HEK293 (cell line): Measurements from ENCODE around the gene KYAT1.

Source experiments
- CTCF ChIA-PET: fragments of 350-600 bp; formaldehyde crosslinking; extraction: SDS; loops from one replicate; lab custom pipeline; 2021; ENCODE audit warnings: antibody characterized with exemption; lab: Yijun Ruan, JAX
- POLR2A ChIA-PET: fragments of 300-600 bp; formaldehyde crosslinking; extraction: SDS; loops from one replicate; lab custom pipeline; 2020; ENCODE audit warnings: antibody characterized with exemption, inconsistent platforms; lab: Yijun Ruan, JAX
- H3K27ac ChIP-seq: fragments of 200-500 bp; sonication (Bioruptor generic); 2 replicates; pipeline ENCODE4 v1.5.1; 2014; ENCODE audit warnings: low read depth, low read length, control low read depth, inconsistent platforms; ENCODE audit errors: extremely low read depth
- H3K36me3 ChIP-seq, 2 experiments: fragments of 200-500 bp in 1 of 2; sonication (Bioruptor generic) in 1 of 2; 1 replicate in 1 of 2; 2 replicates in 1 of 2; pipeline ENCODE4 v1.5.1; 2014 to 2017; ENCODE audit warnings: inconsistent platforms in 2 of 2, low read length in 2 of 2; ENCODE audit not compliant: control insufficient read depth in 2 of 2, insufficient read depth in 1 of 2
- H3K4me1 ChIP-seq: fragments of 200-500 bp; sonication (Bioruptor generic); 2 replicates; pipeline ENCODE4 v1.5.1; 2014; ENCODE audit warnings: mild to moderate bottlenecking, low read length, inconsistent platforms; ENCODE audit not compliant: control insufficient read depth, insufficient read depth
- H3K4me3 ChIP-seq: 2 replicates; pipeline ENCODE4 v1.5.1; 2011; ENCODE audit warnings: low read depth, mild to moderate bottlenecking, control low read depth, low read length, moderate library complexity
- H3K9me3 ChIP-seq: fragments of 200-500 bp; sonication (Bioruptor generic); 2 replicates; pipeline ENCODE4 v1.5.1; 2014; ENCODE audit warnings: low read depth, low read length, inconsistent platforms; ENCODE audit not compliant: control insufficient read depth, insufficient read depth
- ATF2 ChIP-seq: fragments of 450-650 bp; formaldehyde crosslinking; IDR thresholded peaks from 2 replicates; pipeline ENCODE4 v1.5.1; 2016; ENCODE audit warnings: missing biosample characterization, missing genetic modification characterization, low read depth
- BCL11A ChIP-seq: fragments of 450-650 bp; formaldehyde crosslinking; IDR thresholded peaks from 2 replicates; pipeline ENCODE4 v1.5.1; 2016; ENCODE audit warnings: low read depth, missing biosample characterization, missing genetic modification characterization
- EGR2 ChIP-seq: fragments of 450-650 bp; formaldehyde crosslinking; IDR thresholded peaks from 2 replicates; pipeline ENCODE4 v1.5.1; 2016; ENCODE audit warnings: low read depth, missing biosample characterization, missing genetic modification characterization
- PRDM6 ChIP-seq: fragments of 450-650 bp; formaldehyde crosslinking; IDR thresholded peaks from 2 replicates; pipeline ENCODE4 v1.5.1; 2017; ENCODE audit warnings: missing biosample characterization, missing genetic modification characterization
- REST ChIP-seq: fragments of 450-650 bp; formaldehyde crosslinking; IDR thresholded peaks from 2 replicates; pipeline ENCODE4 v1.5.1; 2016; ENCODE audit warnings: missing biosample characterization, missing genetic modification characterization
- SETDB1 ChIP-seq: IDR thresholded peaks from one replicate; pipeline ENCODE4 v1.6.1; 2017; ENCODE audit warnings: mild to moderate bottlenecking, low read length, moderate library complexity, mixed read lengths; ENCODE audit not compliant: insufficient read length
- ZBTB48 ChIP-seq: fragments of 450-650 bp; formaldehyde crosslinking; IDR thresholded peaks from 2 replicates; pipeline ENCODE4 v1.5.1; 2016; ENCODE audit warnings: missing biosample characterization, missing genetic modification characterization
- ZNF140 ChIP-seq: fragments of 450-650 bp; formaldehyde crosslinking; IDR thresholded peaks from 2 replicates; pipeline ENCODE4 v1.5.1; 2016; ENCODE audit warnings: missing biosample characterization, missing genetic modification characterization
- ZNF184 ChIP-seq: fragments of 450-650 bp; IDR thresholded peaks from 2 replicates; pipeline ENCODE4 v1.5.1; 2018; ENCODE audit warnings: missing biosample characterization, mild to moderate bottlenecking, missing genetic modification characterization
- ZNF488 ChIP-seq: fragments of 450-650 bp; formaldehyde crosslinking; IDR thresholded peaks from 2 replicates; pipeline ENCODE4 v1.5.1; 2016; ENCODE audit warnings: missing biosample characterization, missing genetic modification characterization
- ZNF654 ChIP-seq: fragments of 450-650 bp; formaldehyde crosslinking; IDR thresholded peaks from 2 replicates; pipeline ENCODE4 v1.5.1; 2016; ENCODE audit warnings: low read depth, missing biosample characterization, missing genetic modification characterization
- ZNF837 ChIP-seq: fragments of 450-650 bp; formaldehyde crosslinking; IDR thresholded peaks from 2 replicates; pipeline ENCODE4 v1.5.1; 2016; ENCODE audit warnings: missing biosample characterization, missing genetic modification characterization
- TF ChIP-seq, protein P1 (sequence below): fragments of 450-650 bp; formaldehyde crosslinking; IDR thresholded peaks from 2 replicates; pipeline ENCODE4 v1.5.1; 2016; ENCODE audit warnings: missing biosample characterization, missing genetic modification characterization
- TF ChIP-seq, protein P2 (sequence below): fragments of 450-650 bp; formaldehyde crosslinking; IDR thresholded peaks from 2 replicates; pipeline ENCODE4 v1.5.1; 2016; ENCODE audit warnings: missing biosample characterization, missing genetic modification characterization
- TF ChIP-seq, protein P3 (sequence below): fragments of 450-650 bp; formaldehyde crosslinking; IDR thresholded peaks from 2 replicates; pipeline ENCODE4 v1.5.1; 2016; ENCODE audit warnings: missing biosample characterization, missing genetic modification characterization, low read depth

KYAT1 gene

DNA sequence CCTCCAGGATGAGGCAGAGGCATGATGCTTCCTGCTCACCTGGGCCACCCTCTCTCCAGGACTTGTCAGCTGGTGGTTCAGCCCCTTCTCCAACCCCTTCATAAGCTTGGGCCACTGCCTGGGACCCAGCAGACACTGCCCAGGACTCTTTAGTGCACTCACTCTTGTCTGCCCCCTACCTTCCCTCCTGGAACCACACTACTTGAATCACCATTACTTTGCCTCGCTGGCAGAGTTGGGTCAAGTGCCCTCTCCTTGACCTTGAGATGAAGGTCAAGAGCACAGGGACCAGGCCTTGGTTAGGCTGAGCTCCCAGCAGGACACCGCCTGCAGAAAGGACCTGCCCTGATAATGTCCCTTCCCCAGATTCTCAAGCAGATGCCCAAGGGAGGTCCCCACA lies 71.9 kb downstream of the KYAT1 start:
- no peak for TF ChIP-seq BCL11A (tag by site-specific recombination)
- TF ChIP-seq, protein P1, sequence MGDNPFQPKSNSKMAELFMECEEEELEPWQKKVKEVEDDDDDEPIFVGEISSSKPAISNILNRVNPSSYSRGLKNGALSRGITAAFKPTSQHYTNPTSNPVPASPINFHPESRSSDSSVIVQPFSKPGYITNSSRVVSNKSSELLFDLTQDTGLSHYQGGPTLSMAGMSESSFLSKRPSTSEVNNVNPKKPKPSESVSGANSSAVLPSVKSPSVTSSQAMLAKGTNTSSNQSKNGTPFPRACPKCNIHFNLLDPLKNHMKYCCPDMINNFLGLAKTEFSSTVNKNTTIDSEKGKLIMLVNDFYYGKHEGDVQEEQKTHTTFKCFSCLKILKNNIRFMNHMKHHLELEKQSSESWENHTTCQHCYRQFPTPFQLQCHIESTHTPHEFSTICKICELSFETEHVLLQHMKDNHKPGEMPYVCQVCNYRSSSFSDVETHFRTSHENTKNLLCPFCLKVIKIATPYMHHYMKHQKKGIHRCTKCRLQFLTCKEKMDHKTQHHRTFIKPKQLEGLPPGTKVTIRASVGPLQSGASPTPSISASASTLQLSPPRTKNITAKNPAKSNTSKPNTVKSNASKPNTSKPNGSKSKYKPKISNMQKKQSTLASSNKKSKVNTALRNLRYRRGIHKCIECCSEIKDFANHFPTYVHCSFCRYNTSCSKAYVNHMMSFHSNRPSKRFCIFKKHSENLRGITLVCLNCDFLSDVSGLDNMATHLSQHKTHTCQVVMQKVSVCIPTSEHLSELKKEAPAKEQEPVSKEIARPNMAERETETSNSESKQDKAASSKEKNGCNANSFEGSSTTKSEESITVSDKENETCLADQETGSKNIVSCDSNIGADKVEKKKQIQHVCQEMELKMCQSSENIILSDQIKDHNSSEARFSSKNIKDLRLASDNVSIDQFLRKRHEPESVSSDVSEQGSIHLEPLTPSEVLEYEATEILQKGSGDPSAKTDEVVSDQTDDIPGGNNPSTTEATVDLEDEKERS (tag by site-specific recombination) = no peak
- no peak for TF ChIP-seq REST (tag by site-specific recombination)
- TF ChIP-seq ZNF140 (tag by site-specific recombination) = no peak
- TF ChIP-seq, protein P2, sequence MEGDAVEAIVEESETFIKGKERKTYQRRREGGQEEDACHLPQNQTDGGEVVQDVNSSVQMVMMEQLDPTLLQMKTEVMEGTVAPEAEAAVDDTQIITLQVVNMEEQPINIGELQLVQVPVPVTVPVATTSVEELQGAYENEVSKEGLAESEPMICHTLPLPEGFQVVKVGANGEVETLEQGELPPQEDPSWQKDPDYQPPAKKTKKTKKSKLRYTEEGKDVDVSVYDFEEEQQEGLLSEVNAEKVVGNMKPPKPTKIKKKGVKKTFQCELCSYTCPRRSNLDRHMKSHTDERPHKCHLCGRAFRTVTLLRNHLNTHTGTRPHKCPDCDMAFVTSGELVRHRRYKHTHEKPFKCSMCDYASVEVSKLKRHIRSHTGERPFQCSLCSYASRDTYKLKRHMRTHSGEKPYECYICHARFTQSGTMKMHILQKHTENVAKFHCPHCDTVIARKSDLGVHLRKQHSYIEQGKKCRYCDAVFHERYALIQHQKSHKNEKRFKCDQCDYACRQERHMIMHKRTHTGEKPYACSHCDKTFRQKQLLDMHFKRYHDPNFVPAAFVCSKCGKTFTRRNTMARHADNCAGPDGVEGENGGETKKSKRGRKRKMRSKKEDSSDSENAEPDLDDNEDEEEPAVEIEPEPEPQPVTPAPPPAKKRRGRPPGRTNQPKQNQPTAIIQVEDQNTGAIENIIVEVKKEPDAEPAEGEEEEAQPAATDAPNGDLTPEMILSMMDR (tag by site-specific recombination) = no peak
- TF ChIP-seq ZNF184 (tag by site-specific recombination) = no peak
- H3K4me1 ChIP-seq = no peaks in the 10 kb centered on the region
- peaks cover 0 to 45% of the 10 kb centered on the region in 2 experiments; a peak in 2 of 3 replicates for H3K36me3 ChIP-seq
- POLR2A ChIA-PET = interaction anchor here (1.2 kb wide), 1 partner anchor 8 kb away, joined by 5 read pairs; the partner anchor contains the start of gene ENDOG
- no peaks in the 10 kb centered on the region for H3K9me3 ChIP-seq
- CTCF ChIA-PET = interaction anchor here (0.6 to 1.7 kb wide), 8 partner anchors 8 to 174 kb away, joined by 3 to 7 read pairs (median 4); partner anchors contain the start of genes ENDOG and TBC1D13
- no peak overlapping the region for H3K4me3 ChIP-seq
- H3K27ac ChIP-seq = no peak overlapping the region

DNA sequence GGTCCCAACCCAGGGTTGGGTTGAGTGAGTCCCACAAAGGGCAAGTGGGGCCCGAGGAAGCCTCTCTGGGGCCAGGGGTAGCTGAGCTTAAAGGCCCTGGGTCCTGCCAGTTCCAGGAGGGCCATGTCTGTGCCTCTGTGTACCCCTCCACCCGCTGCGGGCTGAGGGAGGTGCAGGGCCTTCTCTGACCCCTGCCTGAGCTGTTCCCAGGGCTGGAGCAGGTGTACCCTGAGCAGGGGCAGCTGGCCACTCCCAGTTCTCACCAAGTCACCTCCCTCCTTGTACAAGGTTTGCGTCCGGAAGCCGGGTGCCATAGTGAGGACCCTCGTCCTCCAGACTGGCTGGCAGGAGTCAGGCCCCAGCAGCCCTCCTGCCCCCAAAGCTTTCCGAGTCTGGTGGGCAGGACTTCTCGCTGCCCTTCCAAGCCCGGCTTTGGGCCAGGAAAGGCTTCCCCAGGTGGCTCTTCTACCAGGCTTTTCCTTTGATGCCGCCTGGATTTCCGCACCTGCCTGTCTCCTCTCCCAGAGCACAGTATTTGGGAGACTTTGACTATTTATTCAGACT lies 72.6 kb downstream of the KYAT1 start:
- POLR2A ChIA-PET = interaction anchor here (1.3 to 2.9 kb wide), 2 partner anchors 9 to 21 kb away, joined by 3 to 12 read pairs; partner anchors contain the start of genes ENDOG and SPOUT1
- CTCF ChIA-PET = interaction anchor here (0.7 to 1.7 kb wide), 3 partner anchors 19 to 76 kb away, joined by 3 to 5 read pairs (median 4); no protein-coding TSS in a partner anchor
- no peak overlapping the region for H3K4me3 ChIP-seq

More for the DNA sequence above, 72.6 kb downstream of the KYAT1 start:
- no peaks in the 10 kb centered on the region for H3K9me3 ChIP-seq
- TF ChIP-seq EGR2 (tag by site-specific recombination) (no peak), SETDB1 (no peak), ZBTB48 (tag by site-specific recombination) (no peak), ZNF837 (tag by site-specific recombination) (no peak), ZNF654 (no peak), PRDM6 (tag by site-specific recombination) (no peak), ZNF488 (tag by site-specific recombination) (no peak), ATF2 (tag by site-specific recombination) (no peak)
- TF ChIP-seq, protein P3, sequence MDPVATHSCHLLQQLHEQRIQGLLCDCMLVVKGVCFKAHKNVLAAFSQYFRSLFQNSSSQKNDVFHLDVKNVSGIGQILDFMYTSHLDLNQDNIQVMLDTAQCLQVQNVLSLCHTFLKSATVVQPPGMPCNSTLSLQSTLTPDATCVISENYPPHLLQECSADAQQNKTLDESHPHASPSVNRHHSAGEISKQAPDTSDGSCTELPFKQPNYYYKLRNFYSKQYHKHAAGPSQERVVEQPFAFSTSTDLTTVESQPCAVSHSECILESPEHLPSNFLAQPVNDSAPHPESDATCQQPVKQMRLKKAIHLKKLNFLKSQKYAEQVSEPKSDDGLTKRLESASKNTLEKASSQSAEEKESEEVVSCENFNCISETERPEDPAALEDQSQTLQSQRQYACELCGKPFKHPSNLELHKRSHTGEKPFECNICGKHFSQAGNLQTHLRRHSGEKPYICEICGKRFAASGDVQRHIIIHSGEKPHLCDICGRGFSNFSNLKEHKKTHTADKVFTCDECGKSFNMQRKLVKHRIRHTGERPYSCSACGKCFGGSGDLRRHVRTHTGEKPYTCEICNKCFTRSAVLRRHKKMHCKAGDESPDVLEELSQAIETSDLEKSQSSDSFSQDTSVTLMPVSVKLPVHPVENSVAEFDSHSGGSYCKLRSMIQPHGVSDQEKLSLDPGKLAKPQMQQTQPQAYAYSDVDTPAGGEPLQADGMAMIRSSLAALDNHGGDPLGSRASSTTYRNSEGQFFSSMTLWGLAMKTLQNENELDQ (tag by site-specific recombination) = no peak
- H3K36me3 ChIP-seq = peaks cover 0 to 48% of the 10 kb centered on the region in 2 experiments; a peak in 2 of 3 replicates
- H3K27ac ChIP-seq = no peak overlapping the region
- no peaks in the 10 kb centered on the region for H3K4me1 ChIP-seq
